ENCODE measurements around the gene ARHGEF7. TPM values are rescaled to one million over a fixed set of nuclear protein-coding genes. Genes with fewer than 3 reads are reported as not detected.
"Not testable (repeated sequence)": the region's sequence is repeated elsewhere in the genome, so short reads cannot be mapped to it uniquely, and the experiment has no call there.

Gene ARHGEF7
- polyA plus RNA-seq, 1 experiment: 32.0 TPM

DNA sequence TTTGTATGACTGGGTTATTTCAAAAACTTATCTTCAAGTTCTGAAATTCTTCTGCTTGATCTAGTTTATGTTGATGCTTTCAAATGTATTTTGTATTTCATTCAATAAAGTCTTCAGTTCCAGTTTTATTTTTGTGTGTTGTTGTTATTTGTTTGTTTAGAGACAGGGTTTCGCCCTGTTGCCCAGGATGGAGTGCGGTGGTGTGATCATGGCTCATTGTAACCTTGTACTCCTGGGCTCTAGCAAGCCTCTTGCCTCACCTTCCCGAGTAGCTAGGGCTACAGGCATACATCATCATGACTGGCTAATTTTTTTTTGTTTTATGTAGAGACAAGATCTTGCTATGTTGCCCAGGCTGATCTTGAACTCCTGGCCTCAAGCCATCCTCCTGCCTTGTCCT lies 40.3 kb upstream of the ARHGEF7 start:
- DNase-seq (ENCODE audit: low read depth): no peak
- no peak overlapping the region for H3K4me3 ChIP-seq (ENCODE audit: low read depth, low read length)
- H3K36me3 ChIP-seq (ENCODE audit: control insufficient read depth, insufficient read depth, low read length): no peaks in the 10 kb centered on the region
- TF ChIP-seq, protein P1, sequence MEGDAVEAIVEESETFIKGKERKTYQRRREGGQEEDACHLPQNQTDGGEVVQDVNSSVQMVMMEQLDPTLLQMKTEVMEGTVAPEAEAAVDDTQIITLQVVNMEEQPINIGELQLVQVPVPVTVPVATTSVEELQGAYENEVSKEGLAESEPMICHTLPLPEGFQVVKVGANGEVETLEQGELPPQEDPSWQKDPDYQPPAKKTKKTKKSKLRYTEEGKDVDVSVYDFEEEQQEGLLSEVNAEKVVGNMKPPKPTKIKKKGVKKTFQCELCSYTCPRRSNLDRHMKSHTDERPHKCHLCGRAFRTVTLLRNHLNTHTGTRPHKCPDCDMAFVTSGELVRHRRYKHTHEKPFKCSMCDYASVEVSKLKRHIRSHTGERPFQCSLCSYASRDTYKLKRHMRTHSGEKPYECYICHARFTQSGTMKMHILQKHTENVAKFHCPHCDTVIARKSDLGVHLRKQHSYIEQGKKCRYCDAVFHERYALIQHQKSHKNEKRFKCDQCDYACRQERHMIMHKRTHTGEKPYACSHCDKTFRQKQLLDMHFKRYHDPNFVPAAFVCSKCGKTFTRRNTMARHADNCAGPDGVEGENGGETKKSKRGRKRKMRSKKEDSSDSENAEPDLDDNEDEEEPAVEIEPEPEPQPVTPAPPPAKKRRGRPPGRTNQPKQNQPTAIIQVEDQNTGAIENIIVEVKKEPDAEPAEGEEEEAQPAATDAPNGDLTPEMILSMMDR (IDR thresholded peaks at IDR 0.05; ENCODE audit: insufficient read depth, low read depth, low read length): no peak
- no peaks in the 10 kb centered on the region; the same call in 1 of the 2 replicates for H3K27me3 ChIP-seq (ENCODE audit: control insufficient read depth, insufficient read depth, low read length)
- CTCF ChIA-PET: interaction anchor here (1.1 kb wide), 1 partner anchor 9 kb away, joined by 3 read pairs; no protein-coding TSS in a partner anchor
- POLR2A ChIA-PET: no interaction called here

DNA sequence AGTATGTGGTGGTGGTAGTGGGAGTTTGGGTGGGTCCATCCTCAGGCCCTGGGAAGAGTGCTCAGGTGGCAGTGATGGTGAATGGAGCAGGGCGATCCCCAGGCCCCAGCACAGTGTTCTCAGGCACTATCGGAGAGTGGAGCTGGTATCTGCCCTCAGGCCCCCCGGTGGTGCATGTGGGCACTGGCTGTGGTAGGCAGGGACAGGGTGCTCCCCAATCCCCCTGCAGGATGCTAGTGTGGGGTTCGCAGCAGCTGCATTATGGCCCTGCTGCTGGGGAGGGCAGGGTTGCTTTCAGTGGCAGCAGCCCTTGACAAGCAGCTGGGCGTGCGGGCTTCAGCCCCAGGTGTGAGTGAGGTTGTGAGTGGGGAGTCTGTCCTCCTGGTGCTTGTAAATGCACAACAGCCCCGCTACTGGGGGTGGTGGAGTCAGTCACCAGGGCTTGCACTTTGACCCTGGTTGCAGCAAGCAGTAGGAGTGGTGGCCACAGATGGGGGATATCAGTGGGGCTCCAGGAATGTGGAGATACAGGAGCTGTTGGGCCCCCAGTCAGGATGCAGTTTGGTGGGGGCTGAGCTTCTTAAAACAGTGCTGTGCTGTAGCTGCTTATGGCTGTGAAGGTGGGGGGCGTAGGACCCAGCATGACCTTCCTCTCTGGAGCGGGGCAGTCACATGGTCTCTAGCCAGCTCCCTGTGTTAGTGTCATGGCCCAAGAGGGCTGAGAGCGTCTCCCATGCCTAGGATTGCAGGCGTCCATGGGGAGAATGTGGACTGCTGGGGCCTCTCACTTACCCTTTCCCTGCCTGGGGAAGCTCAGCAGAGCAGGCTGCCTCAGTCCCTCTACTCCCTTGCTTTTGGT lies 38.7 kb upstream of the ARHGEF7 start:
- ChIA-PET CTCF (interaction anchor here (0.6 to 2.0 kb wide), 3 partner anchors 8 to 158 kb away, joined by 3 to 13 read pairs (median 3); no protein-coding TSS in a partner anchor), POLR2A (no interaction called here)
- Histone ChIP-seq H3K36me3 (ENCODE audit: control insufficient read depth, insufficient read depth, low read length) (no peaks in the 10 kb centered on the region), H3K4me3 (ENCODE audit: low read depth, low read length) (no peak overlapping the region), H3K27me3 (ENCODE audit: control insufficient read depth, insufficient read depth, low read length) (no peaks in the 10 kb centered on the region; the same call in 1 of the 2 replicates)
- no peak for DNase-seq (ENCODE audit: low read depth)
- TF ChIP-seq, protein P1 (IDR thresholded peaks at IDR 0.05; ENCODE audit: insufficient read depth, low read depth, low read length): no peak

DNA sequence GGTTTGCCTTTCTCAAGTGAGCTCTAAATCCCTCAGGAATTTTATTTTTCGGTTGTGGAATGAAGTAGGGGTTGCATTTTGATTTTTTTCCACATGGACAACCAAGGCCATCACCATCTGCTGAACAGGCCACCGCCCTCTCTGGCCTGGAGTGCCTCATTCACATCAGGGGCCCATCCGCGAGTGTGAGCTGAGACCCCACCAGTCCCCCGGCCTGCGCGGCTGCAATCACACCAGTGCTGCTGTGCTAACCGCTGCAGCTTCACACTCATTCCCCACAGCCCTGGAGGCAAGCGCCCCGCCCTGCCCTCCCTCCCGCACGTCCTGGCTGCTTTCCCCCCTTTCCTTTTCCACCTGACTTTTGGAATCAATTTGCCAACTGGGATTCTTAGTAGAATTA lies 35.7 kb upstream of the ARHGEF7 start:
- DNase-seq (ENCODE audit: low read depth): no peak
- ChIA-PET POLR2A (no interaction called here), CTCF (interaction anchor here (0.9 to 2.6 kb wide), 3 partner anchors 11 to 164 kb away, joined by 3 to 9 read pairs (median 4); partner anchors contain the start of gene ANKRD10)
- Histone ChIP-seq H3K27me3 (ENCODE audit: control insufficient read depth, insufficient read depth, low read length) (no peaks in the 10 kb centered on the region; the same call in 1 of the 2 replicates), H3K36me3 (ENCODE audit: control insufficient read depth, insufficient read depth, low read length) (no peaks in the 10 kb centered on the region), H3K4me3 (ENCODE audit: low read depth, low read length) (no peak overlapping the region)
- TF ChIP-seq, protein P1 (IDR thresholded peaks at IDR 0.05; ENCODE audit: insufficient read depth, low read depth, low read length): no peak

DNA sequence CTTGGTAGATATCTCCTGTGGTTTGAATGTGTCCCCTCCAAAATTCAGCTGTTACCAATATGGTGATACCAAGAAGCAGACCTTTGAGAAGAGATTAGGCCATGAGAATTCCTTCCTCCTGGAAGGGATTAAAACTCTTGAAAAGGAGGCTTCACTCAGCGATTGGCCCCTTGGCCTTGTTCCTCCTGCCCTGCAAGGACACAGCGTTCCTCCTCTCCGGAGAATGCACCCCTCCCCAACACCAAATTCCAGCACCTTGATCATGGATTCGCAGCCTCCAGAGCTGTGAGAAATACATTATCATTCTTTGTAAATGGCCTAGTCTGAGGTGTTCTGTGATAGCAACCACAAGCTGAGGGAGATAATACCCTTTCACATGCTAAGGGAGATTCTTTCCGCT lies 34.5 kb upstream of the ARHGEF7 start:
- ChIA-PET POLR2A (no interaction called here), CTCF (interaction anchor here (2.6 kb wide), 1 partner anchor 12 kb away, joined by 9 read pairs; no protein-coding TSS in a partner anchor)
- Histone ChIP-seq H3K4me3 (ENCODE audit: low read depth, low read length) (no peak overlapping the region), H3K36me3 (ENCODE audit: control insufficient read depth, insufficient read depth, low read length) (no peaks in the 10 kb centered on the region), H3K27me3 (ENCODE audit: control insufficient read depth, insufficient read depth, low read length) (no peaks in the 10 kb centered on the region; the same call in 1 of the 2 replicates)
- DNase-seq (ENCODE audit: low read depth): no peak
- TF ChIP-seq, protein P1 (IDR thresholded peaks at IDR 0.05; ENCODE audit: insufficient read depth, low read depth, low read length): no peak

DNA sequence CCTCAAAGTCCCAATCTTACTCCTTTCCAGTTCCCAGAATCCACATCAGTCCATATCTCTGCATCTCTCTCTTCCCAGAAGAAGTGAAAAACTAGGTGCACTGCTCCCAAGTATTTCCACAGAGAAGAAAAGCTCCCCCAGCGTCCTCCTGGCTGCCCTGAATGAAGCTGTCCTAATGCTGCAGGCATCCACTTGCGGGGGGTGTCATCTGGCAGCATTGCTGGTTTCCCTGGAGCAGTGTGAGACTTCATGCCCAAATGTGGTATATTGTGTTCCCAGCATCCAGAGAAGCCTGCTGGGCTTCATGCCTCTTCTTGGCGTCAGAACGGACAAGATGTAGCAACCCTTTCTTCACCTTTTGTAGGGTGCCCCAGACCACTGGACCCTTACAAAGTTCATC lies 32.9 kb upstream of the ARHGEF7 start:
- no peaks in the 10 kb centered on the region for H3K36me3 ChIP-seq (ENCODE audit: control insufficient read depth, insufficient read depth, low read length)
- TF ChIP-seq, protein P1 (IDR thresholded peaks at IDR 0.05; ENCODE audit: insufficient read depth, low read depth, low read length): no peak
- ChIA-PET POLR2A (no interaction called here), CTCF (interaction anchor here (1.7 kb wide), 1 partner anchor 15 kb away, joined by 6 read pairs; no protein-coding TSS in a partner anchor)
- H3K27me3 ChIP-seq (ENCODE audit: control insufficient read depth, insufficient read depth, low read length): no peaks in the 10 kb centered on the region; the same call in none of the 2 replicates
- H3K4me3 ChIP-seq (ENCODE audit: low read depth, low read length): no peak overlapping the region
- no peak for DNase-seq (ENCODE audit: low read depth)

DNA sequence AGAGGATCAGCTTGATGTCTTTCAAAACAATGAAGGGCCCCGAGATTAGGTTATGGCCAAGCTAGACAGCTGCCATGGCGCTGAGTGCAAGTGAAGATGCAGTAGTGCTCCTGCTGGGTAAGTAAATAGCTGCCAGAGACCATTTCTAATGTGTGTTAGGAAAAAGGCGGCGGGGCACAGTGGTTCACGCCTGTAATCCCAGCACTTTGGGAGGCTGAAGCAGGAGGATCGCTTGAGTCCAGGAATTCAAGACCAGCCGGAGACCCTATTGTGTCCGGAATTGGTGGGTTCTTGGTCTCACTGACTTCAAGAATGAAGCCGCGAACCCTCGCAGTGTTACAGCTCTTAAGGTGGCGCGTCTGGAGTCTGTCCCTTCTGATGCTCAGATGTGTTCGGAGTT lies 32.3 kb upstream of the ARHGEF7 start:
- H3K27me3 ChIP-seq (ENCODE audit: control insufficient read depth, insufficient read depth, low read length); DNase-seq (ENCODE audit: low read depth); H3K4me3 ChIP-seq (ENCODE audit: low read depth, low read length); POLR2A ChIA-PET; H3K36me3 ChIP-seq (ENCODE audit: control insufficient read depth, insufficient read depth, low read length): not testable (repeated sequence)
- CTCF ChIA-PET: interaction anchor here (1.7 kb wide), 1 partner anchor 15 kb away, joined by 6 read pairs; no protein-coding TSS in a partner anchor

DNA sequence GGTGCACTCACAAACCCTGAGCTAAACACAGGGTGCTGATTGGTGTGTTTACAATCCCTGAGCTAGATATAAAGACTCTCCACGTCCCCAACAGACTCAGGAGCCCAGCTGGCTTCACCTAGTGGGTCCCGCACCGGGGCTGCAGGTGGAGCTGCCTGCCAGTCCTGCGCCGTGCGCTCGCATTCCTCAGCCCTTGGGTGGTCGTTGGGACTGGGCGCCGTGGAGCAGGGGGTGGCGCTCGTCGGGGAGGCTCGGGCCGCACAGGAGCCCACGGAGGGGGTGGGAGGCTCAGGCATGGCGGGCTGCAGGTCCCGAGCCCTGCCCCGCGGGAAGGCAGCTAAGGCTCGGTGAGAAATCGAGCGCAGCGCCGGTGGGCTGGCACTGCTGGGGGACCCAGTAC lies 31.4 kb upstream of the ARHGEF7 start:
- H3K27me3 ChIP-seq (ENCODE audit: control insufficient read depth, insufficient read depth, low read length); DNase-seq (ENCODE audit: low read depth); H3K4me3 ChIP-seq (ENCODE audit: low read depth, low read length); CTCF ChIA-PET; H3K36me3 ChIP-seq (ENCODE audit: control insufficient read depth, insufficient read depth, low read length); POLR2A ChIA-PET: not testable (repeated sequence)

Measured in BJ (cell line).